Endodermal cell (in vitro differentiated cells): Measurements from ENCODE around the gene TPBGL. TPM values are rescaled to one million over a fixed set of nuclear protein-coding genes. Genes with fewer than 3 reads are reported as not detected.

ENCODE experiments used
- DNase-seq: peaks from one replicate; pipeline ENCODE4 v3.0.0-alpha.2; 2017
- H3K27ac ChIP-seq: 2 replicates; pipeline ENCODE4 v1.5.1; 2013; ENCODE audit warnings: mild to moderate bottlenecking, low read depth, low read length, moderate library complexity
- H3K27me3 ChIP-seq: 2 replicates; pipeline ENCODE4 v1.6.1; 2013; ENCODE audit warnings: mild to moderate bottlenecking, low read length, moderate library complexity; ENCODE audit not compliant: insufficient read depth, control insufficient read depth, poor library complexity, severe bottlenecking
- H3K36me3 ChIP-seq: 2 replicates; pipeline ENCODE4 v1.7.0; 2013; ENCODE audit warnings: mild to moderate bottlenecking, low read length, moderate library complexity; ENCODE audit not compliant: control insufficient read depth, insufficient read depth
- H3K4me1 ChIP-seq: one replicate; pipeline ENCODE4 v1.7.0; 2013; ENCODE audit warnings: low read length; ENCODE audit not compliant: control insufficient read depth, insufficient read depth
- H3K4me3 ChIP-seq: 2 replicates; pipeline ENCODE4 v1.5.1; 2013; ENCODE audit warnings: mild to moderate bottlenecking, low read length, moderate library complexity
- H3K9ac ChIP-seq: 2 replicates; pipeline ENCODE4 v1.6.1; 2013; ENCODE audit warnings: mild to moderate bottlenecking, low read length, moderate library complexity; ENCODE audit not compliant: poor library complexity, severe bottlenecking; ENCODE audit errors: extremely low read depth
- H3K9me3 ChIP-seq: 2 replicates; pipeline ENCODE4 v1.6.1; 2013; ENCODE audit warnings: mild to moderate bottlenecking, low read length, moderate library complexity; ENCODE audit not compliant: control insufficient read depth
- H3K27ac Mint-ChIP-seq: 2 replicates; pipeline ENCODE4 v1.8.0; 2020; ENCODE audit warnings: mixed read lengths
- H3K27me3 Mint-ChIP-seq: 2 replicates; pipeline ENCODE4 v1.8.0; 2021; ENCODE audit warnings: mild to moderate bottlenecking, mixed read lengths; ENCODE audit not compliant: insufficient read depth
- H3K36me3 Mint-ChIP-seq: 2 replicates; pipeline ENCODE4 v1.8.0; 2020; ENCODE audit warnings: low read depth, mixed read lengths
- H3K4me1 Mint-ChIP-seq: 2 replicates; pipeline ENCODE4 v1.8.0; 2020; ENCODE audit warnings: mixed read lengths
- H3K4me3 Mint-ChIP-seq: 2 replicates; pipeline ENCODE4 v1.8.0; 2020; ENCODE audit warnings: mild to moderate bottlenecking, moderate library complexity, mixed read lengths
- H3K9me3 Mint-ChIP-seq: 2 replicates; pipeline ENCODE4 v1.8.0; 2020; ENCODE audit warnings: mild to moderate bottlenecking, mixed read lengths
- WGBS, 2 experiments: methylation state at CpG; one replicate each; pipeline versions ENCODE4 v1.1.5 to v1.1.7; 2013; ENCODE audit warnings: missing lambda C conversion rate in 2 of 2, mixed read lengths in 1 of 2; ENCODE audit not compliant: insufficient coverage in 1 of 2, insufficient read length in 1 of 2; 5-methylcytosine and 5-hydroxymethylcytosine counted together
- total RNA-seq, 2 donors: library from RNA; stranded (reverse); fragmentation: NEBNext Ultra II Directional in 1 of 2; extraction: Animal tissue kit (Norgen Biotek cat#: 25700) in 1 of 2; gene quantifications; 2 replicates in 1 of 2; 3 replicates in 1 of 2; pipeline ENCODE4 v1.2.1, GENCODE V29; 2021
- TF ChIP-seq, protein P1 (sequence below): fragments of 200-600 bp; sonication (generic); conservative IDR thresholded peaks from 2 replicates; pipeline ENCODE4 v1.5.0; 2021; ENCODE audit warnings: antibody characterized with exemption, mild to moderate bottlenecking

Gene TPBGL
- total RNA-seq, 2 donors from 2014 or later, result 0.13 TPM; not detected in 1

DNA sequence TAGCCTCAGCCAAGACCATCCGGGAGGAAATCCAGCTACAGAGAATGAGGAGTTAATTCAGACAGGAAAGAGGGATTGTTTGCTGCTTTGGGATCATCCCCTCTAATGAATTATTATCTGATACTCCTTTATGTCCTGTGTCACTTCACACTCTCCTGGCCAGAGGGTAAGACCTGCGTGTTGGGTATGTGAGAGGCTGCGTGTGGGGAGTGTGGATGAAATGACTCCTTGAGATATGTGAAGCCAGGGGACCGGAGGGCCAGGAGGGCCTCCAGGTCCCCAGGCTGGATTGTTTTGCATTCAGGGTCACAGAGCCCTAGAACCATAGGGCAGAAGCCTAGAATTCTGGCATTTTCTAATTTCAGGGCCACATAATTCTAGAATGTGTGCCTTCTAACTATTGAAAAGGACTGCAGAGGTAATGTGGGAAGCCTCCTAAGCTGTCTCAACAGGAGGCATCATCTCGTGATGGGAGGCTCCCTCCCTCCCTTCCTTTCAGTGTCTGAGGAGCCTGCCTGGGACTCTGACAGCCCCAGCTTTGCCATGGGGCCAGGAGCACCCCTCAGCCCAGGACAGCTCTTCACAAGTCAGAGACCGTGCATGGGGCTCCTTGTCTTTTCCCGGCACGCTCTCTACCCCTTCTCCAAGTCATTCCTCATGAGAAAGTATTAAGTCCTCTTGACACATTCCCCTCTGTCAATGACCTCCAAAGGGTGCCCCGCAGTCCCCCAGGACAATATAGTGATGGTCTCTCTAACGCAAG is 3.7 kb downstream of the TPBGL start:
- Histone ChIP-seq H3K9me3 (no peaks in the 10 kb centered on the region), H3K27ac (no peak overlapping the region), H3K9ac (no peak overlapping the region), H3K4me1 (peaks cover 4% of the 10 kb centered on the region), H3K27me3 (peaks cover 59% of the 10 kb centered on the region), H3K4me3 (no peak overlapping the region), H3K36me3 (no peaks in the 10 kb centered on the region)
- H3K27me3 Mint-ChIP-seq, result peaks cover 57% of the 10 kb centered on the region
- H3K36me3 Mint-ChIP-seq, result no peaks in the 10 kb centered on the region
- WGBS, 2 experiments, result 83 to 87% methylated on average over 6 to 9 of the region's 10 CpGs
- peaks cover 4% of the 10 kb centered on the region for H3K4me1 Mint-ChIP-seq
- H3K4me3 Mint-ChIP-seq, result no peak overlapping the region
- DNase-seq, result peak; percentile 37
- TF ChIP-seq, protein P1, sequence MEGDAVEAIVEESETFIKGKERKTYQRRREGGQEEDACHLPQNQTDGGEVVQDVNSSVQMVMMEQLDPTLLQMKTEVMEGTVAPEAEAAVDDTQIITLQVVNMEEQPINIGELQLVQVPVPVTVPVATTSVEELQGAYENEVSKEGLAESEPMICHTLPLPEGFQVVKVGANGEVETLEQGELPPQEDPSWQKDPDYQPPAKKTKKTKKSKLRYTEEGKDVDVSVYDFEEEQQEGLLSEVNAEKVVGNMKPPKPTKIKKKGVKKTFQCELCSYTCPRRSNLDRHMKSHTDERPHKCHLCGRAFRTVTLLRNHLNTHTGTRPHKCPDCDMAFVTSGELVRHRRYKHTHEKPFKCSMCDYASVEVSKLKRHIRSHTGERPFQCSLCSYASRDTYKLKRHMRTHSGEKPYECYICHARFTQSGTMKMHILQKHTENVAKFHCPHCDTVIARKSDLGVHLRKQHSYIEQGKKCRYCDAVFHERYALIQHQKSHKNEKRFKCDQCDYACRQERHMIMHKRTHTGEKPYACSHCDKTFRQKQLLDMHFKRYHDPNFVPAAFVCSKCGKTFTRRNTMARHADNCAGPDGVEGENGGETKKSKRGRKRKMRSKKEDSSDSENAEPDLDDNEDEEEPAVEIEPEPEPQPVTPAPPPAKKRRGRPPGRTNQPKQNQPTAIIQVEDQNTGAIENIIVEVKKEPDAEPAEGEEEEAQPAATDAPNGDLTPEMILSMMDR, result no peak
- no peaks in the 10 kb centered on the region for H3K9me3 Mint-ChIP-seq
- no peak overlapping the region for H3K27ac Mint-ChIP-seq

DNA sequence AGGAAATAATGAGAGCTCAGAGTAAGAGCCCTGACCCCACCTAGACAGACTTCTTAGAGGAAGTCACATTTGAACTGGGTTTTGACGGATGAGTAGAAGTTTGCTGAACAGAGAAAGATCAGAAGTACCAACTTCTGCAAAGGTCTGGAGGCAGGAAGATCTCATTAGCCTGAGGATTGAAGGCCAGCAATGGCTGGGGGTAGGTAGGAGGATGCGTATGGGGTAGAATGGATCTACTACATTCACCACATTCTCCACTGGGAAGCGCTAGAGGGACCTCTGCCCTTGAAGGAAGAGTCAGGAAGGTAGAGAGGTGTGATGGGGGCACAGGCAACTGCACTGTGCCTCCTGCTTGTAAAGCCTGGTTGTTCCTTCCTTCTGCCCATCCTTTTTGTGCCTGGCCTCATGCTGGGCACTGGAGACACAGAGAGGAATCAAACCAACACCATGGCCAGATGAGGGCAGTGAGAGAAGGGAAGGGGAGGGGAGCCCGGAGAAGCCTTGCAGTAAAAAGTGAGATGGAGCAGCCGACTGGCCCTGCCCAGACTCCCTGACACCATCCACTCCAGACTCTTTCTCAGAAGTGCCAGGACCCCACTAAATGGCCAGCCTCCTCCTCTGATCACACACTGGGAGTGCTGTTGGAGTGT is 4.9 kb downstream of the TPBGL start:
- TF ChIP-seq, protein P1, result peak; percentile 72
- Mint-ChIP-seq H3K4me1 (peaks cover 4% of the 10 kb centered on the region), H3K9me3 (no peaks in the 10 kb centered on the region), H3K27ac (no peak overlapping the region), H3K27me3 (peaks cover 55% of the 10 kb centered on the region), H3K36me3 (no peaks in the 10 kb centered on the region), H3K4me3 (no peak overlapping the region)
- DNase-seq, result peak; percentile 79
- WGBS, 2 experiments, result 68 to 73% methylated on average over 2 to 3 of the region's 5 CpGs
- Histone ChIP-seq H3K4me1 (peaks cover 4% of the 10 kb centered on the region), H3K27me3 (peaks cover 55% of the 10 kb centered on the region), H3K36me3 (no peaks in the 10 kb centered on the region), H3K4me3 (no peak overlapping the region), H3K27ac (no peak overlapping the region), H3K9me3 (no peaks in the 10 kb centered on the region), H3K9ac (no peak overlapping the region)

DNA sequence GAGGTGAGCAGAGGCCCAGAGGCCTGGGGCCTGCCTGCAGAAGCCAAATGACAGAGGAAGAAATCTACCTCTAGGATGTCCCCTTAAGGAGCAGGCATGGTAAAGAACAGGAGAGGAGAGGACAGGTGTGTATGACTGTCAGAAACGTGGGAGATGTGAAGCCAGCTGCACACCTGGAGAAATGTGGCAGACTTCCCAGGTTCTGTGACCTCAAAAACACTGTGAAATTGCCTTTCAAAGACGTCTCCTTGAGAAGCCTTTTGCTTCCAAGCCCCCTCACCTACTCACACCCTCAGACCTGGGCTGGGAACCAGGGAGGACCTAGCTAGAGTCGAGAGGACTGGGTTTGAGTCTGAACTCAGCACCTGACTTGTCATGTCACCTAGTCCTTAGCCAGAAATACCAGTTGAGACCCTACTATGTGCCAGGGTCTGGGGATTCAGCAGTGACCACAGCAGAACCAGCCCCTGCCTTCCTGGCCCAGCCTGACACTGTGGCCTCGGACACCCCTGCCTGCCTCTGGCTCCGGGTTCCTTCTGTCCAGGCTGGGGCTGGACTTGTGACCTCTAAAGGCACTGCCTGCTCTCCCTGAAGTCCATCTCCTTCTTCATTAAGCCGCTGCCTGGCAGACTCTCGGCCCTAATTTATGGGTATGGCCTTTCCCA is 5.6 kb downstream of the TPBGL start:
- peaks cover 4% of the 10 kb centered on the region for H3K4me1 Mint-ChIP-seq
- Histone ChIP-seq H3K27ac (no peak overlapping the region), H3K27me3 (peaks cover 48% of the 10 kb centered on the region), H3K36me3 (no peaks in the 10 kb centered on the region), H3K4me1 (peaks cover 4% of the 10 kb centered on the region), H3K9me3 (no peaks in the 10 kb centered on the region), H3K9ac (no peak overlapping the region), H3K4me3 (no peak overlapping the region)
- TF ChIP-seq, protein P1, result no peak
- 85 to 90% methylated on average over 5 to 7 of the region's 7 CpGs for WGBS, 2 experiments
- DNase-seq, result peak; percentile 39
- H3K4me3 Mint-ChIP-seq, result no peak overlapping the region
- H3K9me3 Mint-ChIP-seq, result no peaks in the 10 kb centered on the region
- H3K27me3 Mint-ChIP-seq, result peaks cover 57% of the 10 kb centered on the region
- no peaks in the 10 kb centered on the region for H3K36me3 Mint-ChIP-seq
- no peak overlapping the region for H3K27ac Mint-ChIP-seq
